Heart left ventricle (tissue), 13 donors: Measurements from ENCODE around the gene ZFR2.

Experiments
- POLR2A ChIP-seq, 2 donors: fragments of 450-650 bp; IDR thresholded peaks; one replicate each; pipeline ENCODE4 v1.6.1; 2017; ENCODE audit warnings: antibody characterized with exemption in 2 of 2, mild to moderate bottlenecking in 2 of 2, moderate library complexity in 2 of 2
- TF ChIP-seq, protein P1 (sequence below), 12 donors: fragments of 200-600 bp; sonication (generic) in 4 of 12; IDR thresholded peaks; one replicate each; pipeline versions ENCODE4 v1.5.0 to v1.8.0; 2018 to 2022; ENCODE audit warnings: antibody characterized with exemption in 12 of 12, mild to moderate bottlenecking in 5 of 12
- donor health status: ischemic (EF 13 %, LVEDD 7.1; RV severe dilation, severe dysfunction).
- donor health status: DM: no; HTN: yes; CAD: no.
- donor health status: DM: no; HTN: no; CAD: no.
- donor health status: ischemic (EF 25% LVEDD 6.9; RV normal size, moderate dysfunction).
- donor health status: ischemic (EF 25% LVEDD 5.7; RV mildly dilated, moderate dysfunction).
- donor health status: ischemic (EF 35%, LVEDD 5.7; RV mildly dilated, moderate dysfunction).
- donor health status: nonischemic (EF 11% LVEDD 7.7; RV severe dilation, severe dysfunction).
- donor health status: DM: yes; HTN: yes; CAD: no.
- donor health status: PGD.
- donor health status: ischemic (EF 29% LVEDD 5.4; RV normal size, mild dysfunction).
- donor health status: nonischemic (EF 23%, LVEDD 6.1; RV moderate dilation, normal function).

DNA sequence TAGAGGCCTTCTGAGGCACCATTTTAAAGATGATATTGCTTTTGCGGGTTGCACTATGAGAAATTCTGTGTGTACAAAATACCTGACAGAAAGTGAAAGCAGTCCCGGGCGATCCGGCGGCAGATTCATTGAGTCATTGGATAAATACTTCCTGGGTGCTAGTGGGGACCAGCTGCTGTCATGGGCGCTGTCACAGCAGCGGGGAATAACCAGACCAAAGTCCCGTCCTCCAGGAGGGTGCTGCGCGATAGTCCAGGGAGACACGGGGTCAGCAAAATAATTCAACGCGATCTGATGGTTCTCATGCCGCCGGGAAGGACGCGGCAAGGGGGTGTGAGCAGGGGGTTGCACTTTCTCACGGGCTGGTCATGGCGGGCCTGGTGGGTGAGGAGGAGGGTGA lies 13.5 kb downstream of the ZFR2 start:
- TF ChIP-seq, protein P1, sequence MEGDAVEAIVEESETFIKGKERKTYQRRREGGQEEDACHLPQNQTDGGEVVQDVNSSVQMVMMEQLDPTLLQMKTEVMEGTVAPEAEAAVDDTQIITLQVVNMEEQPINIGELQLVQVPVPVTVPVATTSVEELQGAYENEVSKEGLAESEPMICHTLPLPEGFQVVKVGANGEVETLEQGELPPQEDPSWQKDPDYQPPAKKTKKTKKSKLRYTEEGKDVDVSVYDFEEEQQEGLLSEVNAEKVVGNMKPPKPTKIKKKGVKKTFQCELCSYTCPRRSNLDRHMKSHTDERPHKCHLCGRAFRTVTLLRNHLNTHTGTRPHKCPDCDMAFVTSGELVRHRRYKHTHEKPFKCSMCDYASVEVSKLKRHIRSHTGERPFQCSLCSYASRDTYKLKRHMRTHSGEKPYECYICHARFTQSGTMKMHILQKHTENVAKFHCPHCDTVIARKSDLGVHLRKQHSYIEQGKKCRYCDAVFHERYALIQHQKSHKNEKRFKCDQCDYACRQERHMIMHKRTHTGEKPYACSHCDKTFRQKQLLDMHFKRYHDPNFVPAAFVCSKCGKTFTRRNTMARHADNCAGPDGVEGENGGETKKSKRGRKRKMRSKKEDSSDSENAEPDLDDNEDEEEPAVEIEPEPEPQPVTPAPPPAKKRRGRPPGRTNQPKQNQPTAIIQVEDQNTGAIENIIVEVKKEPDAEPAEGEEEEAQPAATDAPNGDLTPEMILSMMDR (IDR thresholded peaks at IDR 0.05) = no peak
- TF ChIP-seq POLR2A (IDR thresholded peaks at IDR 0.05) = no peak
